A673 (cell line): ENCODE data around the gene MRPL58.

Source experiments
- EZH2 ChIP-seq: fragments of 200-600 bp; sonication (generic); IDR thresholded peaks from 2 replicates; pipeline ENCODE4 v1.6.1; 2017; ENCODE audit warnings: borderline replicate concordance, low read depth, mild to moderate bottlenecking, mixed read lengths, antibody characterized with exemption, low read length; ENCODE audit not compliant: poor library complexity, severe bottlenecking
- TF ChIP-seq, protein P1 (sequence below): fragments of 300-800, 200-600 bp; sonication (generic); conservative IDR thresholded peaks from 2 replicates; pipeline ENCODE4 v1.5.1; 2017; ENCODE audit warnings: low read depth, mild to moderate bottlenecking, antibody characterized with exemption, low read length, moderate library complexity, mixed read lengths

- TF ChIP-seq, protein P1, sequence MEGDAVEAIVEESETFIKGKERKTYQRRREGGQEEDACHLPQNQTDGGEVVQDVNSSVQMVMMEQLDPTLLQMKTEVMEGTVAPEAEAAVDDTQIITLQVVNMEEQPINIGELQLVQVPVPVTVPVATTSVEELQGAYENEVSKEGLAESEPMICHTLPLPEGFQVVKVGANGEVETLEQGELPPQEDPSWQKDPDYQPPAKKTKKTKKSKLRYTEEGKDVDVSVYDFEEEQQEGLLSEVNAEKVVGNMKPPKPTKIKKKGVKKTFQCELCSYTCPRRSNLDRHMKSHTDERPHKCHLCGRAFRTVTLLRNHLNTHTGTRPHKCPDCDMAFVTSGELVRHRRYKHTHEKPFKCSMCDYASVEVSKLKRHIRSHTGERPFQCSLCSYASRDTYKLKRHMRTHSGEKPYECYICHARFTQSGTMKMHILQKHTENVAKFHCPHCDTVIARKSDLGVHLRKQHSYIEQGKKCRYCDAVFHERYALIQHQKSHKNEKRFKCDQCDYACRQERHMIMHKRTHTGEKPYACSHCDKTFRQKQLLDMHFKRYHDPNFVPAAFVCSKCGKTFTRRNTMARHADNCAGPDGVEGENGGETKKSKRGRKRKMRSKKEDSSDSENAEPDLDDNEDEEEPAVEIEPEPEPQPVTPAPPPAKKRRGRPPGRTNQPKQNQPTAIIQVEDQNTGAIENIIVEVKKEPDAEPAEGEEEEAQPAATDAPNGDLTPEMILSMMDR, result no peak
- TF ChIP-seq EZH2, result no peak
These were observed 656 bp downstream of the MRPL58 start for GRCh38 chr17:75013092-75013559.
